ENCODE results near the gene SLC38A8. TPM values are rescaled to one million over a fixed set of nuclear protein-coding genes. Genes with fewer than 3 reads are reported as not detected.

The SLC38A8 gene
- polyA plus RNA-seq, 2 of the 4 experiments (the other 2 are of a cell fraction), result not detected

GRCh38 chr16:84041881-84042280 lies 714 bp downstream of the SLC38A8 start:
- WGBS (ENCODE audit: missing lambda C conversion rate), result 80% methylated on average over 17 of the region's 17 CpGs
- CTCF ChIA-PET, result interaction anchor here (0.7 to 11.3 kb wide), 7 partner anchors 15 to 85 kb away, joined by 3 to 87 read pairs (median 4); no protein-coding TSS in a partner anchor

GRCh38 chr16:84040823-84041820 lies 1.5 kb downstream of the SLC38A8 start:
- 73% methylated on average over 42 of the region's 42 CpGs for WGBS (ENCODE audit: missing lambda C conversion rate)
- CTCF ChIA-PET, result interaction anchor here (0.6 to 11.3 kb wide), 10 partner anchors 13 to 84 kb away, joined by 3 to 87 read pairs (median 4); no protein-coding TSS in a partner anchor
- no peaks in the 10 kb centered on the region for H3K9me3 ChIP-seq
- no peak for FAIRE-seq
- TF ChIP-seq RNF2 (IDR thresholded peaks at IDR 0.05; ENCODE audit: borderline replicate concordance, low read depth), result no peak
- no peak for TF ChIP-seq ZNF302 (CRISPR knock-in tag; IDR thresholded peaks at IDR 0.05)
- TF ChIP-seq CHD4 (IDR thresholded peaks at IDR 0.05; ENCODE audit: borderline replicate concordance), result no peak
- TF ChIP-seq FOXS1 (CRISPR knock-in tag; IDR thresholded peaks at IDR 0.05), result no peak
- TF ChIP-seq EP300 (IDR thresholded peaks at IDR 0.05), result no peak
- TF ChIP-seq RARB (CRISPR knock-in tag; IDR thresholded peaks at IDR 0.05), result no peak
- no peak for TF ChIP-seq ZC3H11A (IDR thresholded peaks at IDR 0.05)
- no peak for TF ChIP-seq MAX (IDR thresholded peaks at IDR 0.05)
- no peak for TF ChIP-seq TP53 (CRISPR knock-in tag; IDR thresholded peaks at IDR 0.05)
- TF ChIP-seq SMC3 (IDR thresholded peaks at IDR 0.05), result no peak
- no peak for ATAC-seq
- H3K27ac ChIP-seq, result no peak overlapping the region
- POLR2A ChIA-PET, result no interaction called here
- no peak overlapping the region for H3K4me3 ChIP-seq
- H3K4me1 ChIP-seq, result no peaks in the 10 kb centered on the region
- DNase-seq (ENCODE audit: low read depth in 1 of 2, low spot score in 1 of 2), result no peak
- no peak overlapping the region for H3K4me2 ChIP-seq

More at GRCh38 chr16:84041881-84042280, 714 bp downstream of the SLC38A8 start:
- Histone ChIP-seq H3K4me3 (no peak overlapping the region), H3K27ac (no peak overlapping the region), H3K4me1 (no peaks in the 10 kb centered on the region), H3K4me2 (no peak overlapping the region), H3K9me3 (no peaks in the 10 kb centered on the region)
- no peak for FAIRE-seq
- no peak for DNase-seq (ENCODE audit: low read depth in 1 of 2, low spot score in 1 of 2)
- ATAC-seq, result no peak
- TF ChIP-seq NFE2L2 (conservative IDR thresholded peaks at IDR 0.05; ENCODE audit: low read length) (no peak), EHMT2 (IDR thresholded peaks at IDR 0.05; ENCODE audit: low read depth) (no peak), RFX5 (IDR thresholded peaks at IDR 0.05) (no peak), JUN (IDR thresholded peaks at IDR 0.05) (no peak), ZSCAN20 (CRISPR knock-in tag; IDR thresholded peaks at IDR 0.05) (no peak), EHF (CRISPR knock-in tag; IDR thresholded peaks at IDR 0.05) (no peak), FOSB (CRISPR knock-in tag; IDR thresholded peaks at IDR 0.05) (no peak), CEBPB (IDR thresholded peaks at IDR 0.05) (no peak), NR3C1 (IDR thresholded peaks at IDR 0.05) (no peak), CTCF (IDR thresholded peaks at IDR 0.05) (no peak), MYC (IDR thresholded peaks at IDR 0.05; ENCODE audit: borderline replicate concordance, low read length) (no peak), ZFP36 (IDR thresholded peaks at IDR 0.05; ENCODE audit: borderline replicate concordance, partially characterized antibody) (no peak), EP300 (IDR thresholded peaks at IDR 0.05) (no peak), HMGXB4 (CRISPR knock-in tag; IDR thresholded peaks at IDR 0.05; ENCODE audit: borderline replicate concordance) (no peak), ELK1 (IDR thresholded peaks at IDR 0.05; ENCODE audit: low read depth, low read length) (no peak), ZC3H11A (IDR thresholded peaks at IDR 0.05) (no peak)
- POLR2A ChIA-PET, result no interaction called here
